IPS-18a (cell line): Measurements from ENCODE around the gene CYP24A1.
"Not testable (repeated sequence)": the region's sequence is repeated elsewhere in the genome, so short reads cannot be mapped to it uniquely, and the experiment has no call there.

Experiments used
- H3K27ac ChIP-seq: one replicate; pipeline ENCODE4 v1.5.1; 2013; ENCODE audit warnings: low read length
- H3K27me3 ChIP-seq: one replicate; pipeline ENCODE4 v1.6.1; 2013; ENCODE audit warnings: mild to moderate bottlenecking, low read length; ENCODE audit not compliant: control insufficient read depth, insufficient read depth
- H3K36me3 ChIP-seq: one replicate; pipeline ENCODE4 v1.6.1; 2013; ENCODE audit warnings: low read depth, low read length; ENCODE audit not compliant: control insufficient read depth
- H3K4me1 ChIP-seq: one replicate; pipeline ENCODE4 v1.6.1; 2013; ENCODE audit warnings: low read depth, low read length; ENCODE audit not compliant: control insufficient read depth
- H3K4me3 ChIP-seq: one replicate; pipeline ENCODE4 v1.5.1; 2013; ENCODE audit warnings: low read length
- H3K9ac ChIP-seq: one replicate; pipeline ENCODE4 v1.6.1; 2013; ENCODE audit warnings: mild to moderate bottlenecking, low read length, moderate library complexity
- H3K9me3 ChIP-seq: one replicate; pipeline ENCODE4 v1.6.1; 2013; ENCODE audit warnings: low read depth, low read length; ENCODE audit not compliant: control insufficient read depth

CYP24A1 gene

GRCh38 chr20:54137115-54137514, 36.7 kb downstream of the CYP24A1 start:
- H3K27ac ChIP-seq: no peak overlapping the region
- H3K27me3 ChIP-seq: no peaks in the 10 kb centered on the region
- H3K4me3 ChIP-seq: no peak overlapping the region
- no peak overlapping the region for H3K9ac ChIP-seq
- peaks cover 12% of the 10 kb centered on the region for H3K4me1 ChIP-seq
- no peaks in the 10 kb centered on the region for H3K9me3 ChIP-seq
- H3K36me3 ChIP-seq: no peaks in the 10 kb centered on the region

DNA sequence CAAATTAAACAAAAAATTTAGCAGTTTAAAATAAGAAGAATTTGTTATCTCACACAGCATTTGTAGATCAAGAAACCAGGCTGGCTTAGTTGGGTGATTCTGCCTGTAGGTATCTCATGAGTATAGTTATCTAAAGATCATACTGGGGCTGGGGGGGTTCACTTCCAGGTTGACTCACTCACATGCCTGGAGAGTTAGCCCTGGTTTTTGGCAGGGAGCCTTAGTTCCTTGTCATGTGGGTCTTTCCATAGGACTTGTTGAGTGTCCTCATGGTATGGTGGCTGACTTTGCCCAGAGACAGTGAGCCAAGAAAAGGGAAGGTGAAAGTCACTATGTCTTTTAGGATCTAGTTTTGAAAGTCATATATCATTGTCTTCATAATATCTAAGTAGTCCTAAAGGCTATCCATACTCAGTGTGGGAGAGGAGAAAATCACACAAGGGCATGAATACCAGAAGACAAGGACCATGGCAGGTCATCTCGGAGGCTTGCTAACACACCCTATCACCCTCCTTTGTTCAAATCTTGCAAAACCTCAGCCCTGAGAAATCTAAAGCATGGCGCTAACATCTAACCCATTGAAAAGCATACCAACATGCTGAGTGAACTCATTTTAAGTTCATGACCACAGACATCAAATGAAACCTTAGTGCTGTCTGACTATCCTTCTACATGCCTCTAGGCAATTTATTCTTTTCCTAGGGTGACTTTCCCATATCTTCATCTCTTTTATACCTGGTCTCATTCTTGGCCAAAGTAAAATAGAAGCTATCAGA, 39.2 kb downstream of the CYP24A1 start:
- Histone ChIP-seq H3K4me1 (peaks cover 12% of the 10 kb centered on the region), H3K27ac (no peak overlapping the region), H3K27me3 (no peaks in the 10 kb centered on the region), H3K36me3 (no peaks in the 10 kb centered on the region), H3K4me3 (no peak overlapping the region), H3K9ac (no peak overlapping the region), H3K9me3 (no peaks in the 10 kb centered on the region)

DNA sequence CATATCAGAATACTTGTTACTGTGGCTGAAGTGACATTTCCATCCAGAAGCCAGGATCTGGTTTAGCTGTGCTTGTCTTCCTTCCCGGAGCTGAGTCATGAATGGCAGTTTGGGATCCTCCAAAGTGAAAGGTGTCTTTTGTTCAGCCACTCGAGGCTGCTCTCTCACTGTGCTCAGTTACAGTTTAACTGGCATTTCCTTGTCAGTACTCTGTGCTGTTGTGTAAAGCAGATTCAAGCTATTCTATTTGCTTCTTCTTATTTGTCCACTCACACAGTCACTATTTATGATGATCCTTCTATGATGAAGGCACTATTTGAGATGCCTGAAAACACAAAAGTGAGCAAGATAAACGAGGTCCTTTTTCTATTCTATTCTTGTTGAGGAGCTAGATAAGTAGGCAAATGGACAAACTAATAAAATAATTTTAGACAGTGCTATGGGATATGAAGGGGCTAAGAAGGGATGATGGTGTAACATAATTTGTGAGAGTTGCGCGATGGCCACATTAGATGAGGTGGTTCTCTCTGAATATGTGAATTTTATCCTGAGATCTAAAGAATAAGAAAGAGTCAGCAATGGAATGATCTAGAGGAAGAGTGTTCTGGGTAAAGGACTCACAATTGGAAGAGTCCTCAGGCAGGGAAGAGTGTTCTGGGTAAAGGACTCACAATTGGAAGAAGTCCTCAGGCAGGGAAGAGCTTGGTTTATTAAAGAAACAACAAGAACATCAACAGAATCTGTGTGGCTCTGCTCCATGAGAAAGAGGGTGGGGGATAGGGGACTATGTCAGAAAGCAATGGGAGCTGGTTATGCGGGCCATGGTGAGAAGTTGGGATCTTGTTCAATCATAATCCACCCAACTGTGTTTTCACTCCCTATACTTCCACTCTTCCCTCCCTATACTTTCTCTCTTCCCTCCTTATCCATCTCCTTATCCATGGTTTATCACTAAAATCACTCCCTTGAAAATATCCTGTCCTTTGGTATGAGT, 40.1 kb downstream of the CYP24A1 start:
- Histone ChIP-seq H3K4me1 (peaks cover 12% of the 10 kb centered on the region), H3K4me3 (no peak overlapping the region), H3K27me3 (no peaks in the 10 kb centered on the region), H3K9me3 (no peaks in the 10 kb centered on the region), H3K36me3 (no peaks in the 10 kb centered on the region), H3K27ac (no peak overlapping the region), H3K9ac (no peak overlapping the region)

DNA sequence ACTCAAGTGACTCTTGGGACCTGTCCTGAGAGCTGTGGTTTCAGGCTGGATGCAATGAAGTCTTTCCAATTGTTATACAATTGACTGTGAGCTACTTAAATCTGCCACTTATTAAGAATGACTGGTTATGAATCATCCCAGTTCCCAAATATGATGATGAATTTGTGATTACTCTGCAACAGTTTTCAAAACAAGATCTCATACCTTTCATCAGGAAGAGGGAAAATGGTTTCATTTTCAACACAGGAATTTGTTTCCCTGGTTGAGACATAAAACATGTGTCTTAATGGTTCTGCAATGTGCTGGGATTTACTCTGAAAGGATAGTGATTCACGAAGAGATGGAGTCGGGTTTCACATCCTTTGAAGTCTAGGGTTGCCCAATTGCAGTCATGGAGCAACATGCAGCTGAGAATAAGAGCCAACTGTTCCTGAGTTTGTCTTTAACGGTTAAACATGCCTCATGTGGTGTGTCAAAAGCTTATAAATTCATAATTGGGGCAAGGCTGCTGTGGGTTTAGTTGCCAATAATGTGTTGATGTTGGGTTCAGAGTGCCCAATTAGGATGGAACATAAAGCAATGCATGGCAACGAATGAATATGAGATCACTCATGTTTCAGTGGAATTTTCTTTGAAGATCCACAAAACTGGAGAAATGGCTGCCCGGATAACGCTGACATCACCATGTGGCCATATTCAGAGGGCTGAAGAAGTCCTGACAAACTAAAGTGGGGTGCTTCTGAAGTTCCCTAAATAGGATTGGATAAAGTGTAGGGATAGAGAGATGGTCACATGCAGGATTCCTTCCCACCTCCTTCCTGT, 41.0 kb downstream of the CYP24A1 start:
- Histone ChIP-seq H3K4me3 (no peak overlapping the region), H3K9me3 (no peaks in the 10 kb centered on the region), H3K27ac (no peak overlapping the region), H3K36me3 (no peaks in the 10 kb centered on the region), H3K4me1 (peaks cover 12% of the 10 kb centered on the region), H3K9ac (no peak overlapping the region), H3K27me3 (no peaks in the 10 kb centered on the region)

GRCh38 chr20:54131675-54132611, 41.8 kb downstream of the CYP24A1 start:
- Histone ChIP-seq H3K4me1 (peaks cover 12% of the 10 kb centered on the region), H3K9ac (no peak overlapping the region), H3K4me3 (no peak overlapping the region), H3K9me3 (no peaks in the 10 kb centered on the region), H3K27me3 (no peaks in the 10 kb centered on the region), H3K36me3 (no peaks in the 10 kb centered on the region), H3K27ac (no peak overlapping the region)

DNA sequence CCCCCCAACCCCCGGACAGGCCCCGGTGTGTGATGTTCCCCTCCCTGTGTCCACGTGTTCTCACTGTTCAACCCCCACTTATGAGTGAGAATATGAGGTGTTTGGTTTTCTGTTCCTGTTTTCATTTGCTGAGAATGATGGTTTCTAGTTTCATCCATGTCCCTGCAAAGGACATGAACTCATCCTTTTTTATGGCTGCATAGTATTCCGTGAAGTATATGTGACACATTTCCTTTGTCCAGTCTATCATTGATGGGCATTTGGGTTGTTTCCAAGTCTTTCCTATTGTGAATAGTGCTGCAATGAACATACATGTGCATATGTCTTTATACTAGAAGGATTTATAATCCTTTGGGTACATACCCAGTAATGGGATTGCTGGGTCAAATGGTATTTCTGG, 42.7 kb downstream of the CYP24A1 start:
- not testable (repeated sequence) for H3K9me3 ChIP-seq, H3K9ac ChIP-seq, H3K27me3 ChIP-seq, H3K27ac ChIP-seq, H3K36me3 ChIP-seq, H3K4me3 ChIP-seq
- H3K4me1 ChIP-seq: peaks cover 12% of the 10 kb centered on the region

GRCh38 chr20:54129350-54129749, 44.4 kb downstream of the CYP24A1 start:
- Histone ChIP-seq H3K9ac (no peak overlapping the region), H3K4me1 (peaks cover 12% of the 10 kb centered on the region), H3K4me3 (no peak overlapping the region), H3K9me3 (no peaks in the 10 kb centered on the region), H3K36me3 (no peaks in the 10 kb centered on the region), H3K27me3 (no peaks in the 10 kb centered on the region), H3K27ac (no peak overlapping the region)

- peaks cover 7% of the 10 kb centered on the region for H3K4me1 ChIP-seq
These were observed 45.8 kb downstream of the CYP24A1 start for GRCh38 chr20:54127855-54128574.

DNA sequence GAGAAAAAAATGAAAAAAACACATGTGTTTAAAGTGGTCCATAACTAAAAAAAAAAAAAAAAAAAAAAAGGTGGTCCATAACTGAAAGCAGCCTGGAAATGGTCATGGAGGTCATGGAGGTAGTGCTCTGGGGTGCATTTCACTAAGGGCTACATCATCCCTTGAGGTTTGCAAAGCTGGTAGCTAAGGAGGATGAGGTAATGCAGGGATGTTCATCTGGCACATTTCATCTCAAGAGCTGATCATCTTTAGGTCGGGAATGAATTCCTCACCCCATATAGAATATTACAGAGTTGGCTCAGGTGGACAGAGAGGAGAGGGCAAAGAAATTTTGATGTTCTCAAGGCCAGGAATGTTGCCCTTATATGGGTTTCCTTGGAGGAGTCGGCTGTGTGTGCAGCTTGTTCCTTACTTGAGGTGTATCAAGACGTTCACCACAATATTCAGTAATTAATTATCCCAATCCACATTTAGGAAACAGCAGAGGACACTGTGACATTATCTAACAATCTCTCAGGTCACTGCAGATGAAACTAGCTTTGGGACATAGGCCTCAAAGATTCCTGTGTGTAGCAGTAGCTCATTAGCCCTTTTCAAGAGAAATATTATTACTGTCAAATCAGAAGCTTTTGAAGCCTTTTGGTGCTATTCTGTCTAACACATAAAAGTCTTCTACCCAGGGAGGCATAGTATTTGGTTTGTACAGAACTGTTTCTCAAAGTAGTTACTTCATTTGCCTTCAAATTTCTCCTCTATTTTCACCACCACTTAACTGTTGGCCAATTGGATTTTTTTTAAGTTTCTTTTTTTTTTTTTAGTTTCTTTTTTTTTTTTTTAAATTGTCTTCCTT, 46.8 kb downstream of the CYP24A1 start:
- Histone ChIP-seq H3K27ac (no peak overlapping the region), H3K27me3 (no peaks in the 10 kb centered on the region)

More at GRCh38 chr20:54127855-54128574, 45.8 kb downstream of the CYP24A1 start:
- no peak overlapping the region for H3K4me3 ChIP-seq
- H3K27ac ChIP-seq: no peak overlapping the region
- H3K9me3 ChIP-seq: no peaks in the 10 kb centered on the region
- no peak overlapping the region for H3K9ac ChIP-seq
- H3K27me3 ChIP-seq: no peaks in the 10 kb centered on the region
- no peaks in the 10 kb centered on the region for H3K36me3 ChIP-seq

More for the DNA sequence above, 46.8 kb downstream of the CYP24A1 start:
- H3K4me3 ChIP-seq: no peak overlapping the region
- H3K9me3 ChIP-seq: no peaks in the 10 kb centered on the region
- no peaks in the 10 kb centered on the region for H3K36me3 ChIP-seq
- H3K4me1 ChIP-seq: no peaks in the 10 kb centered on the region
- H3K9ac ChIP-seq: no peak overlapping the region
